Osteoblast (primary cell): ENCODE data around the gene NDUFS5. TPM values are rescaled to one million over a fixed set of nuclear protein-coding genes. Genes with fewer than 3 reads are reported as not detected.
"Not testable (repeated sequence)": the region's sequence is repeated elsewhere in the genome, so short reads cannot be mapped to it uniquely, and the experiment has no call there.

ENCODE experiments used
- DNase-seq: peaks from one replicate; pipeline ENCODE4 v3.0.0; 2011; ENCODE audit warnings: low spot score, mixed read lengths; ENCODE audit not compliant: insufficient read length; ENCODE audit errors: missing footprints
- H2AFZ ChIP-seq: 2 replicates; pipeline ENCODE4 v1.6.0; 2011; ENCODE audit warnings: mild to moderate bottlenecking, low read length
- H3K27ac ChIP-seq: 2 replicates; pipeline ENCODE4 v1.5.1; 2011; ENCODE audit warnings: mild to moderate bottlenecking, low read depth, low read length, moderate library complexity
- H3K27me3 ChIP-seq: 2 replicates; pipeline ENCODE4 v1.6.0; 2012; ENCODE audit warnings: mild to moderate bottlenecking, control low read depth, inconsistent platforms, low read length, moderate library complexity; ENCODE audit not compliant: insufficient read depth
- H3K36me3 ChIP-seq: 2 replicates; pipeline ENCODE4 v1.5.1; 2011; ENCODE audit warnings: mild to moderate bottlenecking, low read length, control low read depth, moderate library complexity; ENCODE audit not compliant: insufficient read depth
- H3K4me1 ChIP-seq: 2 replicates; pipeline ENCODE4 v1.5.1; 2011; ENCODE audit warnings: mild to moderate bottlenecking, low read length, control low read depth, moderate library complexity; ENCODE audit not compliant: insufficient read depth
- H3K4me2 ChIP-seq: 2 replicates; pipeline ENCODE4 v1.6.0; 2011; ENCODE audit warnings: mild to moderate bottlenecking, low read length; ENCODE audit not compliant: insufficient read depth
- H3K4me3 ChIP-seq: fragments of 200-600 bp; sonication (generic); 3 replicates; pipeline ENCODE4 v1.5.1; 2012; ENCODE audit warnings: mild to moderate bottlenecking, low read length, inconsistent platforms; ENCODE audit not compliant: insufficient read depth
- H3K79me2 ChIP-seq: 2 replicates; pipeline ENCODE4 v1.6.0; 2012; ENCODE audit warnings: mild to moderate bottlenecking, low read length, control low read depth, inconsistent platforms; ENCODE audit not compliant: insufficient read depth
- H3K9me3 ChIP-seq: 2 replicates; pipeline ENCODE4 v1.5.1; 2011; ENCODE audit warnings: low read depth, low read length, control low read depth
- H4K20me1 ChIP-seq: 2 replicates; pipeline ENCODE4 v1.6.0; 2012; ENCODE audit warnings: mild to moderate bottlenecking, low read length, control low read depth; ENCODE audit not compliant: insufficient read depth
- CTCF ChIP-seq: IDR thresholded peaks from 2 replicates; pipeline ENCODE4 v1.5.1; 2011; ENCODE audit warnings: mild to moderate bottlenecking, low read depth, low read length, moderate library complexity; ENCODE audit errors: extremely low read depth
- total RNA-seq: library from RNA; depleted of rRNA; stranded (reverse); fragments of >200 nt; gene quantifications from 2 replicates; pipeline ENCODE4 v1.2.3, GENCODE V29; 2012

NDUFS5 gene
- total RNA-seq, 1 donor, result 240 TPM

DNA sequence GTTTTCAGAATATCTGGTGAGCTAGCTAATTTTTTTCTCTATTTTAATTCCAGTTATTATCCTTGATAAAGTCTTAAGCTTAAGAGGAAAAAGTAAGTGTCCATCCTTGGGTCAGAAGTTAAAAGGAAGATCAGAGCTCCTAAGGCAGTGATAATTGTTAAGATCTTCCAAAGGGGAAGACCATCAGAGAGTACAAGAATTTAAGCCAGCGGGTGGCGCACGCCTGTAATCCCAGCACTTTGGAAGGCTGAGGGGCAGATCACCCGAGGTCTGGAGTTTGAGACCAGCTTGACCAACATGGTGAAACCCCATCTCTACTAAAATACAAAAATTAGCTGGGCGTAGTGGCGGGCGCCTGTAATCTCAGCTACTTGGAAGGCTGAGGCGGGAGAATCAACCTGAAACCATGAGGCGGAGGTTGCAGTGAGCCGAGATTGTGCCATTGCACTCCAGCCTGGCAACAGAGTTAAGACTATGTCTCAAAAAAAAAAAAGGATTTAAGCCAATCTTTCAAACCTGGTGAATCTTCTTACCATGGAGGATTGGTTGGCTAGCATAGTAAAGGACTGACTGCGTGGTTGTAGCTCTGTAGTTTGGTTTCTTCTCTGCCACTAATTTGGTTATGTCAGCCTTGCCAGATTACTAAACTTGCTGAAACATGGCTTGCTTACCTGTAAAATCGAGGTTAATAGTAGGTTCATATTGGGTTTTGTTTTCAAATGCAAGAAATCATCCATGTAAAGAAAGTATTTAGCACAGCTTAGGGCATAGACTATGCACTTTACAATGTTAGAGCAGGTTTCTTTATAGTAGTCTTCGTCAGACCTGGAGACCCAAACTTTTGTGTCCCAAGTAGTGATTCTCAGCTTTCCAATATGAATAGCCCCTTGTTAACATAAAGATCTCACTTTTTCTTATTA lies 19.2 kb upstream of the NDUFS5 start:
- Histone ChIP-seq H3K4me1 (peaks cover 19% of the 10 kb centered on the region), H4K20me1 (peaks cover 16% of the 10 kb centered on the region), H3K4me3 (no peak overlapping the region), H3K9me3 (no peaks in the 10 kb centered on the region), H3K27me3 (no peaks in the 10 kb centered on the region), H3K4me2 (no peak overlapping the region), H3K79me2 (peaks cover 10% of the 10 kb centered on the region), H3K27ac (no peak overlapping the region), H2AFZ (no peak overlapping the region), H3K36me3 (peaks cover 76% of the 10 kb centered on the region)
- no peak for TF ChIP-seq CTCF
- DNase-seq, result no peak

DNA sequence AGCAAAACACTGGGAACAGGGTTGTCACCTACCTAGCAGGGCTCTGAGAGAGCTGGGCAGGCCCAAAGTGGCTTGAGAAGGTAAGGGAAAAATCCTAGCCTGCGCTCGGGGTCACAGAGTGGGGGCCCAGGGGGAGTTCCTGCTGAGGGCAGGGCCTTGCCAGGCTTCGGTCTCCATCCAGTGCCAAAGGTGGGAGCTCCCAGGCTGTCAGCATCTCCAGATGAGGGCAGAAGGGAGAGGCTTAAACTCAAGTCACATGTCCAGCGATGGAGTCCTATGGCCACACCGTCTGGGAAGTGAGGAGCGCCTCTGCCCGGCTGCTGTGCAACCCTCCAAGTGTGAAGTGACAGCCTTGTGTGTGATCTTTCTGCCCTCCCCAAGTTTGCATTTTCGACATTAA lies 11.2 kb upstream of the NDUFS5 start:
- H3K4me3 ChIP-seq, H3K9me3 ChIP-seq, H3K79me2 ChIP-seq, DNase-seq, H3K4me2 ChIP-seq, H3K27me3 ChIP-seq, H3K4me1 ChIP-seq, H3K27ac ChIP-seq, H4K20me1 ChIP-seq, H2AFZ ChIP-seq: not testable (repeated sequence)
- peaks cover 14% of the 10 kb centered on the region for H3K36me3 ChIP-seq

- DNase-seq, result no peak
Observed at GRCh38 chr1:39016604-39017171, 9.5 kb upstream of the NDUFS5 start.

DNA sequence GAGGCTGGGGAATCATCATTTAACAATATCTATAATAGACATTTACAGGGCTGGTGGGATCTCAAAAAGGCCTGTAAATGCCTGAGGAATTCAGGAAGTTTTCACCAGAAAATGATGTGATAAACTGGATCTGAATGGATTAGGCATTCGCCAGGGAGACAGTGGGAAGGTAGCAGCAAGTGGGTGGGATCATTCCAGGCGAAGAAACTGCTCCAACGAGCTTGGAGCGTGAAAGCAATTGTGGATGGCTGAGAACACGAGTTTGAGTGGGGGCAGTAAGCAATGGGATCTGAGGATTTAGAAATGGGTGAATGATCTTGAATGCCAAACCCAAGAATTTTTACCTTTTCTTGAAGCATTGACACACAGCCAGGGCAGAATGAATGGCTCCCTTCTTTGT lies 8.9 kb upstream of the NDUFS5 start:
- no peak for DNase-seq
- no peaks in the 10 kb centered on the region for H3K4me1 ChIP-seq
- TF ChIP-seq CTCF, result no peak
- H3K9me3 ChIP-seq, result no peaks in the 10 kb centered on the region
- H3K79me2 ChIP-seq, result no peaks in the 10 kb centered on the region
- H3K4me3 ChIP-seq, result no peak overlapping the region
- no peaks in the 10 kb centered on the region for H3K27me3 ChIP-seq
- H3K4me2 ChIP-seq, result no peak overlapping the region
- no peak overlapping the region for H3K27ac ChIP-seq
- H3K36me3 ChIP-seq, result peaks cover 4% of the 10 kb centered on the region
- no peak overlapping the region for H2AFZ ChIP-seq
- H4K20me1 ChIP-seq, result no peaks in the 10 kb centered on the region

More at GRCh38 chr1:39016604-39017171, 9.5 kb upstream of the NDUFS5 start:
- no peak overlapping the region for H3K4me3 ChIP-seq
- no peaks in the 10 kb centered on the region for H3K79me2 ChIP-seq
- H3K4me1 ChIP-seq, result no peaks in the 10 kb centered on the region
- no peak overlapping the region for H3K4me2 ChIP-seq
- peaks cover 9% of the 10 kb centered on the region for H3K36me3 ChIP-seq
- no peaks in the 10 kb centered on the region for H3K9me3 ChIP-seq
- no peak overlapping the region for H2AFZ ChIP-seq
- no peaks in the 10 kb centered on the region for H3K27me3 ChIP-seq
- H4K20me1 ChIP-seq, result no peaks in the 10 kb centered on the region
- no peak overlapping the region for H3K27ac ChIP-seq
- no peak for TF ChIP-seq CTCF

DNA sequence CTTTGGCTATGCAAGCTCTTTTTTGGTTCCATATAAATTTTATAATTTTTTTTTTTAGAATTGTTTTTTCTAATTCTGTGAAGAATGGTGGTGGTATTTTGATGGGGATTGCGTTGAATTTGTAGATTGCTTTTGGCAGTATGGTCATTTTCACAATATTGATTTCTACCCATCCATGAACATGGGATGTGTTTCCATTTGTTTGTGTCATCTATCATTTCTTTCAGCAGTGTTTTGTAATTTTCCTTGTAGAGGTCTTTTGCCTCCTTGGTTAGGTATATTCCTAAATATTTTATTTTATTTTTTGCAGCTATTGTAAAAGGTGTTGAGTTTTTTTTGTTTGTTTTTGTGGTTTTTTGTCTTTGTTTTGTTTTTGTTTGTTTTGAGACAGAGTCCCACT lies 5.7 kb upstream of the NDUFS5 start:
- H3K4me1 ChIP-seq, H4K20me1 ChIP-seq, H2AFZ ChIP-seq, H3K9me3 ChIP-seq, DNase-seq, H3K27ac ChIP-seq, H3K36me3 ChIP-seq, H3K27me3 ChIP-seq, H3K79me2 ChIP-seq, H3K4me3 ChIP-seq, H3K4me2 ChIP-seq: not testable (repeated sequence)
